DND-41 (cell line): ENCODE data around the gene HIGD1C.

Experiments used
- ATAC-seq: fragments of 200-7000 bp; cut with Tn5 transposase; 3 replicates; pipeline ENCODE4 v1.9.1; 2021; ENCODE audit warnings: low read depth; ENCODE audit not compliant: insufficient read depth
- DNase-seq: peaks from one replicate; pipeline ENCODE4 v3.0.0-alpha.2; 2020
- H2AFZ ChIP-seq: 2 replicates; pipeline ENCODE4 v1.6.0; 2012; ENCODE audit warnings: low read depth, low read length
- H3K27ac ChIP-seq: 2 replicates; pipeline ENCODE4 v1.5.1; 2012; ENCODE audit warnings: low read length, inconsistent platforms
- H3K27me3 ChIP-seq: fragments of 200-600 bp; sonication (generic); 2 replicates; pipeline ENCODE4 v1.6.0; 2012; ENCODE audit warnings: low read length, mild to moderate bottlenecking, inconsistent platforms; ENCODE audit not compliant: insufficient read depth, poor library complexity
- H3K36me3 ChIP-seq: 2 replicates; pipeline ENCODE4 v1.5.1; 2012; ENCODE audit warnings: low read length, inconsistent platforms; ENCODE audit not compliant: insufficient read depth
- H3K4me1 ChIP-seq: 2 replicates; pipeline ENCODE4 v1.5.1; 2012; ENCODE audit warnings: mild to moderate bottlenecking, low read length; ENCODE audit not compliant: insufficient read depth
- H3K4me2 ChIP-seq: 2 replicates; pipeline ENCODE4 v1.6.0; 2012; ENCODE audit warnings: mild to moderate bottlenecking, moderate library complexity, low read length, inconsistent platforms; ENCODE audit not compliant: insufficient read depth
- H3K4me3 ChIP-seq, 2 experiments: fragments of 200-600 bp in 1 of 2; shearing (Covaris generic) in 1 of 2; 2 replicates each; pipeline ENCODE4 v1.5.1; 2012 to 2016; ENCODE audit warnings: inconsistent platforms in 2 of 2, low read length in 2 of 2, mild to moderate bottlenecking in 2 of 2, low read depth in 1 of 2, moderate library complexity in 1 of 2
- H3K79me2 ChIP-seq: 2 replicates; pipeline ENCODE4 v1.6.0; 2012; ENCODE audit warnings: low read length, inconsistent platforms; ENCODE audit not compliant: insufficient read depth
- H3K9ac ChIP-seq: 2 replicates; pipeline ENCODE4 v1.6.0; 2012; ENCODE audit warnings: low read depth, mild to moderate bottlenecking, inconsistent platforms, low read length, moderate library complexity
- H3K9me3 ChIP-seq: 2 replicates; pipeline ENCODE4 v1.5.1; 2012; ENCODE audit warnings: low read length, moderate library complexity, mild to moderate bottlenecking, inconsistent platforms; ENCODE audit not compliant: insufficient read depth, severe bottlenecking
- H4K20me1 ChIP-seq: 2 replicates; pipeline ENCODE4 v1.6.0; 2012; ENCODE audit warnings: low read length; ENCODE audit not compliant: insufficient read depth
- EZH2 ChIP-seq: IDR thresholded peaks from 3 replicates; pipeline ENCODE4 v1.6.1; 2012; ENCODE audit warnings: borderline replicate concordance, low read depth, mild to moderate bottlenecking, moderate library complexity, low read length, inconsistent platforms; ENCODE audit not compliant: severe bottlenecking
- TF ChIP-seq, protein P1 (sequence below): IDR thresholded peaks from 2 replicates; pipeline ENCODE4 v1.5.1; 2012; ENCODE audit warnings: borderline replicate concordance, low read length, moderate library complexity, mild to moderate bottlenecking; ENCODE audit not compliant: poor library complexity, severe bottlenecking; ENCODE audit errors: extremely low read depth

Gene HIGD1C

DNA sequence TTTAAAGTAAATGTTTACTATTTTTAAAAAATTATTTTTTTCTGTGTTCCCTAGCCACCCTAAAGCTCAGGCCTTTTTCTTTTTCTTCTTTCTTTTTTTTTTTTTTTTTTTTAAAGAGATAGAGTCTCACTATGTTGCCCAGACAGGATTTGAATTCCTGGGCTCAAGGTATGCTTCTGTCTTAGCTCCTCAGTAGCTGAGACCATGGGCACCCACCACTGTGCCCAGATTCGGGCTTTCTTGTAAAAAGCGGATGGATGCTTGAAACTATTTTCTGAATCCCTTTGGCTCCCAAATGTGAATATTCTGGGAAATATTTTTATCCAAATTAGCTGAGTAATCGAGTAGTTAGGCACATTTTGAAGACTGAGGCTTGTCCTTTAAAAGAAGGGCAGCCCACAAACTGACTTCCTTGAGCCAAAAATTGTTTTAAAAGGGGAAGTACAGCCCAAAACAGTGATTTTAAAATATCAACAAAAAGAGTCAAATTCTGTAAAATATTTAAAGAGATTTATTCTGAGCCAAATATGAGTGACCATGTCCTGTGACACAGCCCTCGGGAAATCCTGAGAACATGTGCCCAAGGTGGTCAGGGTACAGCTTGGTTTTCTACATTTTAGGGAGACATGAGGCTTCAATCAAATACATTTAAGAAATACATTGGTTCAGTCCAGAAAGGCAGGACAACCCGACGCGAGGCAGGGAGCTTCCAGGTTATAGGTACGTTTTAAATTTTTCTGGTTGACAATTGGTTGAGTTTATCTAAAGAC lies 28.8 kb upstream of the HIGD1C start:
- Histone ChIP-seq H3K27me3 (no peaks in the 10 kb centered on the region), H3K4me2 (peak overlapping the region; percentile 67), H4K20me1 (no peaks in the 10 kb centered on the region), H3K4me3 (peak overlapping the region in 1 of 2 experiments; percentile 46; a peak in 1 of 4 replicates), H3K4me1 (peaks cover 55% of the 10 kb centered on the region), H2AFZ (peak overlapping the region; percentile 75), H3K79me2 (no peaks in the 10 kb centered on the region), H3K9me3 (no peaks in the 10 kb centered on the region), H3K36me3 (no peaks in the 10 kb centered on the region), H3K27ac (peak overlapping the region; percentile 78), H3K9ac (peak overlapping the region; percentile 34)
- TF ChIP-seq, protein P1, sequence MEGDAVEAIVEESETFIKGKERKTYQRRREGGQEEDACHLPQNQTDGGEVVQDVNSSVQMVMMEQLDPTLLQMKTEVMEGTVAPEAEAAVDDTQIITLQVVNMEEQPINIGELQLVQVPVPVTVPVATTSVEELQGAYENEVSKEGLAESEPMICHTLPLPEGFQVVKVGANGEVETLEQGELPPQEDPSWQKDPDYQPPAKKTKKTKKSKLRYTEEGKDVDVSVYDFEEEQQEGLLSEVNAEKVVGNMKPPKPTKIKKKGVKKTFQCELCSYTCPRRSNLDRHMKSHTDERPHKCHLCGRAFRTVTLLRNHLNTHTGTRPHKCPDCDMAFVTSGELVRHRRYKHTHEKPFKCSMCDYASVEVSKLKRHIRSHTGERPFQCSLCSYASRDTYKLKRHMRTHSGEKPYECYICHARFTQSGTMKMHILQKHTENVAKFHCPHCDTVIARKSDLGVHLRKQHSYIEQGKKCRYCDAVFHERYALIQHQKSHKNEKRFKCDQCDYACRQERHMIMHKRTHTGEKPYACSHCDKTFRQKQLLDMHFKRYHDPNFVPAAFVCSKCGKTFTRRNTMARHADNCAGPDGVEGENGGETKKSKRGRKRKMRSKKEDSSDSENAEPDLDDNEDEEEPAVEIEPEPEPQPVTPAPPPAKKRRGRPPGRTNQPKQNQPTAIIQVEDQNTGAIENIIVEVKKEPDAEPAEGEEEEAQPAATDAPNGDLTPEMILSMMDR: no peak
- no peak for TF ChIP-seq EZH2
- ATAC-seq: no peak
- DNase-seq: no peak

DNA sequence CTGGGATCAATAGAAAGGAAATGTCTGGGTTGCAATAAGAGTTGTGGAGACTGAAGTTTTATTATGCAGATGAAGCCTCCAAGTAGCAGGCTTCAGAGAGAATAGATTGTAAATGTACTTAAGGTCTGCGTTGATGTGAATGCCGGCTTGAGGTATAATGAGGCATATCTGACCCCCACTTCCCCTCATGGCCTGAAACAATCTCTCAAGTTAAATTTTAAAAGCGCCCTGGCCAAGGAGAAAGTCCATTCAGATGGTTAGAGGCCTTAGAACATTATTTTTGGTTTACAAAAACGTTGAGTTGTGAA lies 28.3 kb upstream of the HIGD1C start:
- Histone ChIP-seq H3K27me3 (no peaks in the 10 kb centered on the region), H2AFZ (peak overlapping the region; percentile 75), H3K36me3 (no peaks in the 10 kb centered on the region), H3K4me1 (peaks cover 61% of the 10 kb centered on the region), H3K79me2 (no peaks in the 10 kb centered on the region), H3K9ac (peak overlapping the region; percentile 34), H3K4me3 (peak overlapping the region in 1 of 2 experiments; percentile 46; a peak in 2 of 4 replicates), H4K20me1 (no peaks in the 10 kb centered on the region), H3K9me3 (no peaks in the 10 kb centered on the region), H3K4me2 (peak overlapping the region; percentile 67), H3K27ac (peak overlapping the region; percentile 78)
- TF ChIP-seq, protein P1: no peak
- no peak for TF ChIP-seq EZH2
- ATAC-seq (no peak), DNase-seq (no peak)

DNA sequence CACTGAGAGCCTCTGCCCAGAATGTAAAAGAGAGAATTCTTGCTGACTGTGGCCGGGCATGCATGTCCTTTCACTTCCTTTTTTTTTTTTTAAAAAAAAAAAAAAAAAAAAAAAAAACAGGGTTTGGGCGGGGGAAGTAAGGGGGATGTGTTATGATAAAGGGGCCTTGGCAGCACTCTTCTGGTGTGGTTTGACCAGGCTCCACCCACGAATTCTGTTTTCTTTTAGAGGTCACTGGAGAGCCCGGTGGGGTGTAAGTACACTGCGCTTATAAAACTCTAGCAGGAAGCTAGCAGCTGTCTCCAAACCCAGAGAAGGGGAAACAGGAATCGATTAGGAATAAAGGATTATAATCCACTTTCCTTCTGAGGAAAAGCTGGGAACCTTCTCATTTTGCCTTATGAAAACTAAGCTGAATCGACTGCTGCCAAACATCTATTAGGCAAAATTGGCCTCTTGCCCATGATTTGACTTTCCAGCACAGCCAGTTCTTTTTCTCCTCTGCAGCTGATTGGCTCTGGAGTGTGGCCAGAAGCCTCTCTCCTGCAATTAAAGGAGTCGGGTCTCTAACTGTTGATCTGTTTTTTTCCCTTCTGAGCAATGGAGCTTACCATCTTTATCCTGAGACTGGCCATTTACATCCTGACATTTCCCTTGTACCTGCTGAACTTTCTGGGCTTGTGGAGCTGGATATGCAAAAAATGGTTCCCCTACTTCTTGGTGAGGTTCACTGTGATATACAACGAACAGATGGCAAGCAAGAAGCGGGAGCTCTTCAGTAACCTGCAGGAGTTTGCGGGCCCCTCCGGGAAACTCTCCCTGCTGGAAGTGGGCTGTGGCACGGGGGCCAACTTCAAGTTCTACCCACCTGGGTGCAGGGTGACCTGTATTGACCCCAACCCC lies 27.7 kb upstream of the HIGD1C start:
- H4K20me1 ChIP-seq: no peaks in the 10 kb centered on the region
- ATAC-seq (peak; percentile 74), DNase-seq (peak; percentile 79)
- no peaks in the 10 kb centered on the region for H3K27me3 ChIP-seq
- peak overlapping the region in 1 of 2 experiments; percentile 46; a peak in 3 of 4 replicates for H3K4me3 ChIP-seq
- peak overlapping the region; percentile 34 for H3K9ac ChIP-seq
- H3K36me3 ChIP-seq: no peaks in the 10 kb centered on the region
- H3K9me3 ChIP-seq: no peaks in the 10 kb centered on the region
- H3K4me2 ChIP-seq: peak overlapping the region; percentile 67
- peaks cover 66% of the 10 kb centered on the region for H3K4me1 ChIP-seq
- H2AFZ ChIP-seq: peak overlapping the region; percentile 75
- TF ChIP-seq, protein P1: no peak
- TF ChIP-seq EZH2: no peak
- no peaks in the 10 kb centered on the region for H3K79me2 ChIP-seq
- peak overlapping the region; percentile 78 for H3K27ac ChIP-seq
